GM12872 (cell line): Measurements from ENCODE around the gene NFIX.

Experiments used
- TF ChIP-seq, protein P1 (sequence below): IDR thresholded peaks from 3 replicates; pipeline ENCODE4 v1.5.1; 2011; ENCODE audit warnings: low read depth, mild to moderate bottlenecking, low read length, moderate library complexity; ENCODE audit not compliant: insufficient read depth

The NFIX gene

DNA sequence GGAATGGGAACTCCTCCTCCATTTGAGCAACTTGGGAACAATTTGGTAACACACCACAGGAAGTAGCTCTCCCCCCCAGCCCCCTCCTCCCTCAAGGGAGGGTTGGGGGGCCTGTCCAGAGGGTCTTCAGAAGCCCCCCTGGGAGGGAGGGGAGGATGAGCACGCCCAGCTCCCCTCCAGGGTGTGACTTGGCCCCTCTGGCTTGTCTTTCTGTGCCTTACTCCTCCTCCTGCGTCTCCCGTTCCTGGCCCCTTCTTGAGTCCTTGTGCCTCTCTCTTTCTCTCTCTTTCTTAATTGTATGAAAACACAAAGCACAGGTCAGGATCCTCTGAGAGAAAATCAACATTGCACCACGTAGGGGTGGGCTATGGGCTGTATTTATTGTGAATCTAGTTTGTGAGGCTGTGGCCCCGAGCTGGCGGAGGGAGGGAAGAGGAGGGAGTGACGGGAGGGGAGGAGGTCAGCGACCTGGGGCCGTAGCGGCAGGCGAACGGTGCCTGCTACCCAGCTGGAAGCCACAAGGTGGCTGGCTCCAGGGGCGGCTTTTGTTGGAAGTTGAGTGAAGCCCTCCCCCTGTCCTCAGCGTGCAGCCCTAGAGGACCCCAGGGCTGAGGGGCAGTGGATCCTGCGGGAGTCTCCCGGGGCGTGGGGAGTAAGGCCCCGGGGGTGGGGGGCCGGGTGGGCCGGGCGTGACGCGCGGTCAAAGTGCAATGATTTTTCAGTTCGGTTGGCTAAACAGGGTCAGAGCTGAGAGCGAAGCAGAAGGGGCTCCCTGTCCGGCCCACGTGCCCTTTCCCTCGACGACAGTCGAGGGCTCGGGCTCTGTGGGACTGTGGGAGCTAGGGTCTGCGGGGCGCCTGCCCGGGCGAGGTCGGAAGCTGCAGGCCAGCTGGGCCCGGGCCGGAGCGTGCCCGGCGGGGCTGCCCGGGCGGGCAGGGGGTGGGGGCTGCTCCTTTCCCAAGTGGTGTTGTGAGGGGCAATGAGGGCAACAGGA, 101.0 kb downstream of the NFIX start:
- TF ChIP-seq, protein P1, sequence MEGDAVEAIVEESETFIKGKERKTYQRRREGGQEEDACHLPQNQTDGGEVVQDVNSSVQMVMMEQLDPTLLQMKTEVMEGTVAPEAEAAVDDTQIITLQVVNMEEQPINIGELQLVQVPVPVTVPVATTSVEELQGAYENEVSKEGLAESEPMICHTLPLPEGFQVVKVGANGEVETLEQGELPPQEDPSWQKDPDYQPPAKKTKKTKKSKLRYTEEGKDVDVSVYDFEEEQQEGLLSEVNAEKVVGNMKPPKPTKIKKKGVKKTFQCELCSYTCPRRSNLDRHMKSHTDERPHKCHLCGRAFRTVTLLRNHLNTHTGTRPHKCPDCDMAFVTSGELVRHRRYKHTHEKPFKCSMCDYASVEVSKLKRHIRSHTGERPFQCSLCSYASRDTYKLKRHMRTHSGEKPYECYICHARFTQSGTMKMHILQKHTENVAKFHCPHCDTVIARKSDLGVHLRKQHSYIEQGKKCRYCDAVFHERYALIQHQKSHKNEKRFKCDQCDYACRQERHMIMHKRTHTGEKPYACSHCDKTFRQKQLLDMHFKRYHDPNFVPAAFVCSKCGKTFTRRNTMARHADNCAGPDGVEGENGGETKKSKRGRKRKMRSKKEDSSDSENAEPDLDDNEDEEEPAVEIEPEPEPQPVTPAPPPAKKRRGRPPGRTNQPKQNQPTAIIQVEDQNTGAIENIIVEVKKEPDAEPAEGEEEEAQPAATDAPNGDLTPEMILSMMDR, result peak; percentile 42; the same call in 1 of the 3 replicates

DNA sequence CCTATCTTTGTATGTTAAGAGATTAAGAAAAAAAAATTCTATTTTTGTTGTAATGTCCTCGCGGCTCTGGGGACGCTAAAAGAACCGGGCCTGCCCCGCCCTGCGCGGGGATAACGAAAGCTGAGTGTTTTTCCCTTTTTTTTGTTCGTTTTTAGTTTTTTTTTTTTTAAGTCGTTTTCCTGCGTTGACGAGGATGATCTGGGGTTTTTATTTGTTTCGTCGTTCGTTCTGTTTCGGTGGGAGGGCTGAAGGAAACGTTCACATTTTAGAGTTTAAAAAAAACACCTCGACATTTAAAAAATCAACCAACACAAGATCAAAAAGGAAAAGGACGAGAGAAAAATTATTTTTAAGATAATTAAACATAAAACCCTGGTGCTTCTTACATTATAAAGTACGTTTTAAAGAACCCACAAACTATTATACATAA, 101.8 kb downstream of the NFIX start:
- TF ChIP-seq, protein P1, result no peak

DNA sequence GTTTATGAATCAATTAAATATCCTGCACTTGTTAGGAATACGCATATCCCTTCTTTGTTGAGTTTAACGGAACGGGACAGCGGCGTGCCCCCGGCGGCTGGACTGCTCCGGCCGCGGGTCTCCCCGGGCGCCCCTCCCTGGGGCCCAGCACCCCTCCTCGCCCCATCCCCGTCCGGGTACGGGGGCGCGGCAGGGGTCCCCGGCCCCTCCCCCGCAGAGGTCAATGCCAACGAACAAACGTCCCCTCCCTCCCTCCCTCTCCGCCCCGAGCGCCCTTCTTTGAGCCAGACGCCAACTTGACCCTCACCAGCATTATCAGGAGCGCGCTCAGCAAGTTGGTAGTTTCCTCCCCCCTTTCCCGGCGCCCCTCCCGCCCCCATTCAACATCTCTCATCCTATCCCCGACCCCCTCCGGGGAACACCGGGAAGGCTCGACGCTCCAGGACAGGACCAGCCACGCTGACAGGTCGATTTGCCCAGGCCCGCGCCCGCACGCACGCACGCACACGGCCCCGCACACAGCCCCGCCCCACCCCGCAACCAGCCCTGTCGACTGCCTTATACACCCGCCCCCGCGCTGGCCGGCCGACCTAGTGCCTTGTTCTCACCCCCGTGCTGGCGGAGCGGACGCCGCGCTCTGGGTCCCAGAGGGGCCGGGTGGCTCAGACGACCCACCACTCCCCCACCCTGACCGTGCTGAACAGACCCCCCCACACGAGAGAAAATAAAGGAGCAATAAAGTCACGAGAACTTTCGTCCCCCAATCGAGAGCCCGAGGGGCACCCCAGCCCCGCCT, 102.4 kb downstream of the NFIX start:
- TF ChIP-seq, protein P1, result no peak

DNA sequence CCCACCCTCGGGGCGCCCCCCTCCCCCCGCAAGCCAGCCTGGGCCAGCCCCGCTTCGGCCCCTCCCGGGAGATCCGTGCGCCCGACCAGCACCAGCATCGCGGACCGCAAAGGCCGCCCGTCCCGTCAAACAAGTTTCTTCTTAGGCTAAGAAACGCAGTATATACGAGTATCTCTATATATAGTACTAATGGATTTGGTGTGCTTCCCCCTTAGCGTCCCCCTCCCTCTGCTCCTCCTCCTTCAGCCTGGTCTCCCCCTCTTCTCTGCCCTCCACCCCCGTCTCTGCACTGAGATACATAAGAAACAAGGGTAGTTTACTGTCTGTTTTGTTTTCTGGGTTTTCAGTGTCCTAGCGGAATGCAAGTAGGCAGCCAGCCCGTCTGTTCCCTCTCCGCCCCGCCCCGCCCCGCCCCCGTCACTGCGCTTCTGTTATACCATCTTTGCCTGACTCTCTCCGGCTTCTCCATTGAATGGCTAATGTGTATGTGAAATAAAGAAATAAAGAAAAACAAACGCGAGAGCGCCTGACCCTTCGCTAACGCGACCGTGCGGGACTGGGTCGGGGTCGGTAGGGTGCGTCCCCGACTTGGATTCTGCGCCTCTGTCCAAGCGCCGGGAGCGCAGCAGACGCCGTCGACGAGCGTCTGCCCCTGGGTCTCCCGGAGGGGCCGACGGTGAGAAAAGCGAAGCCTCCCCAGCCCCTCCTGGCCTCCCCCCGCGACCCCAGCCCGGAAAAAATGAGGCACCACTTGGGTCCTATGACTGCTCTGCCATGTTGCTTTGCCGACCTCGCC, 103.2 kb downstream of the NFIX start:
- TF ChIP-seq, protein P1, result no peak

DNA sequence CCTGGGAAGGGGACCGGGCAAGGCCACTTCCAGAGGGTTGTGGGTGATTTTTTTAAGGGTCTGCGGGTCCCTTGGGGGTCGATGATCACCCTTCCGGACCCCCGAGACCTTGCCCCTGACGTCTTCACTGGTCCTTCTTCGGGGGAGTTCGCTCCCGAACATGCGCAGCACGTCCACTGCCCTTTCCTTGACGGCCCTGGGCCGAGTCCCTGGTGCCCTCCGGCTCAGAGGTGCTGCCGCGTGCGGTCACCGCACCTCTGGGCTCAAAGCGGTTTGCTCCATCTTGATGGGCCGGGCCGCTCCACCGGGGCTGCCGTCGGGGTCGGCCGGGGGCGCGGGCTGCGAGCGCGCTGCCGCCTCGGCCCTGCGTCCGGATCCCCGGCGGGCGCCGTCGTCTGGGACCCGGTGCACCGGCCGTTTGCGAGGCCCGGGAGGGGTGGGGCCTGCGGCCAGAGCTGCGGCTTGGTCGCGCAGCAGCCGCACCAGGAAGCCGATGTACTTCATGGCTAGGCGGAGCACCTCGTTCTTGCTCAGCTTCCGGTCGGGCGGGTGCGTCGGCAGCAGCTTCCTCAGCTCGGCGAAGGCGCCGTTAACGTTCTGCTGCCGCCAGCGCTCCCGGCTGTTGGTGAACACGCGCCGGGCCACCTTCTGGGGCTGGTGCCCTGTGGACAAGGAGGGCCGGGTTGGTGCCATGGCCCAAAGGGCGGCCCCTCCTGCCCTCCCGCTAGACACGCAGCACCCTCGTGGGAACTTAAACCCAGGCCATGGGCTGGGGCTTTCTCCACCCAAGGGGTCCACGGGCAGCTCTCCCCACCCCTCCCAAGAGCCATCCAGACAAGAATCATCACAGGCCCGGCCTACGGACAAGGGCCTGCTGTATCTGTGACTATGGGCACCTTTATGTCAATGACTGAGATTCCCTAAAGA, 104.1 kb downstream of the NFIX start:
- TF ChIP-seq, protein P1, result no peak

DNA sequence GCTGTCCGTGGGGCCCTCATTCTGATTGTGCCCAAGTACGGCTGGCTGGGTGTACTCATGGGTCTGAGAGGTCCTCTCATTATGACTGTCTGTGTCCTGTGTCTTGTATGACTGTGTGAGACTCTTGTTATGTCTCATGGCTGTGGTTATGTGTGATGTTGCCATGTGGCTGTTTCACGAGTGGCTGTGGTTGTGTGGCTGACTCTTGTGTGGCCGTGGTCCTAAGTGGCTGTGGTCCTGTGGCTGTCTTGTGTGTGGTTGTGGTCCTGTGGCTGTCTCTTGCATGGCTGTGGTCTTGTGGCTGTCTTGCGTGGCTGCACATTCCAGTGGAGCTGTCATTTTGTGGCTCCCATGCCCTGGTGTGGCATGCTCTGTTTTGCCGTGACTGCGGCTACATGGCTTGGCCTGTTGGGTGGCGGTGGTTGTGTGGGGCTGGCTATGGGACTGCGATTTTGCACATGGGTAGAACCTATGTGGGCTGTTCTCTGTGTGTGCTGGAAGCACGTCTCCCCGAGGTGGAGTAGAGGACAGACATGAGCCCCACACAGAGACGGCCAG, 104.8 kb downstream of the NFIX start:
- TF ChIP-seq, protein P1, result no peak
